GM21528 (cell line): ENCODE results near the gene KIF26B.
"Not testable (repeated sequence)": the region's sequence is repeated elsewhere in the genome, so short reads cannot be mapped to it uniquely, and the experiment has no call there.

Experiments used
- ATAC-seq: cut with Tn5 transposase; IDR thresholded peaks from one replicate; pipeline ENCODE4 v1.9.1; 2021; ENCODE audit warnings: mild to moderate bottlenecking, moderate library complexity; ENCODE audit not compliant: unreplicated experiment, low FRiP score

KIF26B gene

DNA sequence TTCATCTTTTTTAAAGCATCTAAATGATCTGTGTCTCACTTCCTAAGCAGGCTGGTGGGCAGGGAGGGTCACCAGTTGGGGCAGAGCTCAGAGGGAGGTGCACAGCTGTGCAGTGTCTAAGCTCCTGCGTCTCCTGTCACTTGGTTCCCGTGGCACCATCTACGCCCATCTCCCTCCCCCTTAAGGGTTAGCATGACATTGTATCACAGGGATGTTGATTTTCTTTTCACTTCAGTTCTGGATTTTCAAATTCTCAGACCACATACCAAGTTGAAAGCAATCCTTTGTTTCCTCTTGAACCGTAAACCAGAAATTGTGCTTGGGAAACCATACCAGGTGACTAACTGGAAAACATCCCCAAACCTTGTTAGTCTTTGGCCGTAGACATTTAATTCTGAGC is 187.0 kb downstream of the KIF26B start:
- no peak for ATAC-seq

DNA sequence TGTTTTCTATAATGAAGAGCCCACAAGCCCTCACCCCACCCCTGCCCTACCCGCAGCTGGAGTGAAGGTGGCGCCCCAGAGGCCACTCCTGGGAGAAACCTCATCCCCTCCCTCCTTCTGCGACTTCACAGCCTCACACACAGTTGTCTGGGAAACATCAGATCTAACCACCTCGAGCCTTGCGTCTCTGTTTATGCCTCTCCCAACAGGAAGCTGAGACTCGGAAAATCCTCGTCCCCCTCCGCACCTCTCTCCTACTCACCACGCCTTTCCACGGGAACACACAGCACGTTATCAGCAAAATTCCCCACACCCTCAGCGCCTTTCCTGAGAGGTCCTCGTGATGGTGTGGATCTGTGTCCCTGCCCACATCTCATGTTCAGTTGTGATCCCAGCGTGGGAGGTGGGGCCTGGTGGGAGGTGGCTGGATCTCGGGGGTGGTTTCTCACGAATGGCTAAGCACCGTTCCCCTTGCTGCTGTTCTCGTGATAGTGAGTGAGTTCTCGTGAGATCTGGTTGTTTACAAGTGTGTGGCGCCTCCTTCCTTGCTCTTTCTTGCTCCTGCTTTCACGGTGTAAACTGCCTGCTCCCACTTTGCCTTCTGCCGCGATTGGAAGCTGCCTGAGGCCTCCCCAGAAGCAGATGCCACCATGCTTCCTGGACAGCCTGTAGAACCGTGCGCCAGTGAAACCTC is 190.6 kb downstream of the KIF26B start:
- no peak for ATAC-seq

DNA sequence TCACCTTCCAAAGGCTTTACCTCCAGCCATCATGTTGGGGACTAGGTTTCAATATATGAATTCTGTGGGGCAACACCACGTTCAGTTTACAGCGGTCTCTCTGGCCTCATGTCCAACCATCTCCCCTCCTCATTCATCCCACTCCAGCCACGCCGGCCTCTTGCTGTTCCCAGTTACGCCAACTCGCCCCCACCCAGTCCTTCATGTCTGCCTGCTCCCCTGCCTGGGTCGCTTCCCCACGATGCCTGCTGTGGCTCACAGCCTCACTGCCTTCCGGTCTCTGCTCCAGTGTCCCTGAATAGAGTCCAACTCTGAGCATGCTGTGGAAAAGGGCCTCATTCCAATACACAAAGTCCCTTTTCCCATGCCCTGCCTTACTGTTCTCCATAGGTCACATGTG is 193.8 kb downstream of the KIF26B start:
- no peak for ATAC-seq

DNA sequence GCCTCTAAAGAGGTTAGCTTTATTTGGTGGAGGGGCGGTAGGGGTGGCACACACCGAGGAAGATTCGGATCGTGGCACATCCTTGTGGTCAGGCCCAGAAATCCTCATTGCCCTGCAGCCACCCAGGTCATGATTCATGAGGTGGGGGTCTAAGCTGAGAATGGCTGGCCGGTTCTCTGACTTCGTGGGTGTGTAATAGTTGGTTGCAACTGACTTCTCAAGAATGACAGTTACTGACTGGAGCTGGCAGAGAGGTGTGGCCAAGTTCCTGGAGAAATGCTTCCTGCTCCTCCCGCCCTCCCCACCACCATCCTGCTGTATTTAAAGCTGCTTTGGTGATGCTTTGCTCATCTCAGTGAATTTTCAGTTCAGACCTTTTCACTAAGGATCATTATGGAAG is 198.6 kb downstream of the KIF26B start:
- ATAC-seq, result no peak

DNA sequence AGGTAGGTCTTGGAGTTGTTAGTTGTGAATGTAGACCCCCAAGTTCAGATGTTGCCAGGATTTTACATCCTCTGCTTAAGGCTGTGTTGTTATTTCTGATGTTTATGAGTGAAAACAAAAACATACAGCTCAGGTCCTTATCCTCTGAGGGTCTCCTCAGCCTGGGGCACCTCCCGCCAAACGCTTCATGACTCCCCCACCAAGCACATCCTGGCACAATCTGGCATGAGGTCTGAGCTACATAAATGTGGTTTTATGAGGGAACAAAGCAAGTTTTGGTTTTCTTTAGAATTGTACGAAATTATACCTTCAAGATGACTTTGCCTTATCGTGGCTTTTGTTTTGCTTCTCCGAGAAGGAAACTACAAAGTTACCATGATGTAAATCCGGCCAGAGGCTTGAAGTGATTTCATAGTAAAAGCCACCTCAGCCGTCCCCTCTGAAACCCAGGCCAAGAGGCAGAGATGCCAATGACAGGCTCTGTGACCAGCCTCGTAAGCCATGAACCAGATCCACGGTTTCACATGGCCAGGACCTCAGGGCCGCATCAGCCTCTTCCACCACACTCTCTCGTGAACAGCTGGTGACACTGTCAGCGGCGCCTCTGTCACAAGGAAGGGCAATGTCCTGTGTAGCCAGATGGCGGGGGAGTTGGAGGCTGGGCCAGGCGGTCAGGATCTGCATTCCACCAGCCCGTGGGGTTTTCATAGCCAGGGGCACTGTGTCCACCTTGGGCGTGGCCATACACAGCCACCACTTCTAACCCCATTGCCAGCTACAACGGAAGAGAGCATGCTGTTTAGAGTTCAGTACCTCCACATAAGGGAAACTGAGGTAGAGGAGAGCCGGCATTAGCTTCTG is 199.4 kb downstream of the KIF26B start:
- no peak for ATAC-seq

DNA sequence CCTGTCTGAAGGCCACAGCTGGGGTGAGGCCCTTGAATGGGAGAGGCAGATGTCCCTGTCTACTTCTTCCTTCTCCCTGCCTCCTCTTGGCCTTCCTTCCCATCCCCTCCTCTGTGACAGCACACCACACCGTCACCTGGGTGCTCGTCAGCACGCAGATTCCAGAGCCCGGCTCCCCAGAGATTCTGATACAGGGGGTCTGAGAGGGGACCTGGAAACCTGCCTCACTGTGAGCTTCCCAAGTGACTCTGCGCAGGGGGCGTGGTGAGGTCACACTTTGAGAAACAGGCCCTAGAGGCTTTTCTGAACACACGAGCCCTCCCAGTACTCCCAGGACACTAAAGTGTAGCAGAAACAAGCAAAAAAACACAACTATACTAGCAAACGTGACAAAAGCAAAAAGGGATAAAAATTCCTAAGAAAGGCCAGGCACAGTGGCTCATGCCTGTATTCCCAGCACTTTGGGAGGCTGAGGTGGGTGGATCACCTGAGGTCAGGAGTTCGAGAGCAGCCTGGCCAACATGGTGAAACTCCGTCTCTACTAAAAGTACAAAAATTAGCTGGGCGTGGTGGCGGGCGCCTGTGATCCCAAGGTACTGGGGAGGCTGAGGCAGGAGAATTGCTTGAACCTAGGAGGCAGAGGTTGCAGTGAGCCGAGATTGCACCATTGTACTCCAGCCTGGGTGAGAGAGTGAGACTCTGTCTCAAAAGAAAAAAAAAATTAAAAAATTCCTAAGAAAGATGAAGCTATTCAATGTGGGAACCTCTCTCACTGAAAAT is 201.3 kb downstream of the KIF26B start:
- not testable (repeated sequence) for ATAC-seq

DNA sequence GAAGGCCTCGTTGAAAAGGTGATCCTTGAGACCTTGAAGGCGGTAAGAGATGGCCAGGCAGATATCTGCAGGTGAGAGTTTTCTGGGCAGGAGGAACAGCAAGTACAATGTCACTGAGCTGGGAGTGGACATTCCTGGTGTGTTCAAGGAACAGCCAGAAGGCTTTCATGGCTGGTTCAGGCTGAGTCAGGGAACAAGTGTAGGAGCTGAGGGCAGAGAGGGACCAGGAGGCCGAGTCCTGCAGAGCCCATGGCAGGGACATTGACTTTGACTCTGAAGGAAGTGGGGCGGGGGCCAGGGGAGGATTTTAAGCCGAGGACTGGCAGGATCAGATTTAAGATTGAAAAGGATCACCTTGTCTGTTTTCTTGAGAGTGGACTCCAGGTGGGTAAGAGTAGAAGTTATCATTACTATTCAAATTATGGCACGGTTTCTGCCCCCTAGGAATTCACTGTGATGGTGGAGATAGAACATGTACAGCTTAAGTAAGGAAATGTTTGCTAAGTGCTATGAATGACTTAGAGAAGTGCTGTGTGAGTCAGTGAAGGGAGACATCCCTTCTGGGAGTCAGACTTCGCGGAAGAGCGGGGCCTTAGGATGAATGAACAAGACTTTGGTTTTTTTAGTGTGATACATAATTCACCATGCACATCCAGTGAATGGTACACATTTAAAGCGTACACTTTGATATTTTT is 202.3 kb downstream of the KIF26B start:
- no peak for ATAC-seq

DNA sequence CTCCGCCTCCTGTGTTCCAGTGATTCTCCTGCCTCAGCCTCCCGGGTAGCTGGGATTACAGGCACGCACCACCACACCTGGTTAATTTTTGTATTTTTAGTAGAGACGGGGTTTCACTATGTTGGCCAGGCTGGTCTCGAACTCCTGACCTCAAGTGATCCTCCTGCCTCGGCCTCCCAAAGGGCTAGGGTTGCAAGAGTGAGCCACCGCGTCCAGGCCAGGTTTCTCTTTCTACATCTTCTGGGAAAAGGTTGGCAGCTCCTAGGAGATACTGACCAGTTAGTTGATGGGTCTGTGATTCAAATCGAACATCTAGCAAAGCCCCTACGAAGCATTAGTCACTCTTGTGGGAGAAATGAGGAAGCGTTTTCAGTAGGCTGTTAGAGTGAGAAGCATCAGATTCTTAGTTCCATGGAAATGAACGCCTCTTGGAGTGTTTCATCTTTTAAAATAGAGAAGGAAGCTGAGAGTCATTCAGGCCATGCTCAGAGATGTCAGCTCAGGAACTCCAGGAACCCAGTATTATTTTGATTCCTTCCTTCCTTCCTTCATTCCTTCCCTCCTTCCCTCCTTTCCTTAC is 204.4 kb downstream of the KIF26B start:
- ATAC-seq, result not testable (repeated sequence)

DNA sequence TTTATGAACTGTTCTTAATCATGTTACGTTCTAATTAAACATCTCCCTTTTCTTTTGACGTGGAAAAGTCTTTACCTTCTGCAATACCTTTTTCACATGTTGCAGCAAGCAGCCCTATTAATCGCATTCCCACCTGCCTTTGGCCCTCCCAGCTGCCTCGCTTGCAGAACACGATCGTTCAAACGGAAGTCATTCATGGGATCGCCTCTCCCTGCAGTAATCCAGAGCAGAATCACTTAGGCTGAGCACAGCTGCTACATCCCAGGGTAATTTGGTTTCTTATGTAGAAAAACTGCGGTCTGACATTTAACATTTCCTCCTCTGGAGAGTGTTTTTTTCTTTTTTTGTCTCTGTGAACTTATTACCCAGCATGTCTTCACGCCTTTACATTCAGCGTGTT is 206.3 kb downstream of the KIF26B start:
- no peak for ATAC-seq

DNA sequence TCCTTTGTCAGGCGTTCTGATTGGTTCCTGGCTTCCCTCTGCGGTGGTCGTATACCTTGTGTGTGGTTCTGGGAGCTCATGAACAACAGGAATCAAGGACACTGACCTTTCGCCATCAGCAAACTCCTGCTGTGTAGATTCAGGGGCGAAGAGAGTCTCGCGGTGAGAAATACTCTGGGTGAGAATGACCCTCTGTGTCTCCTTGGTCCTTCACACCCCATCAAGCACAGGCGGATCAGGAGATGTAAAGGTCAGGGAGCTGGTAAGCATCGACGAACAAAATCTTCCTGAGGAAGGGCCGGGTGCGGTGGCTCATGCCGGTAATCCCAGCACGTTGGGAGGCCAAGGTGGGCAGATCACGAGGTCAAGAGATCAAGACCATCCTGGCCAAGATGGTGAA is 207.2 kb downstream of the KIF26B start:
- ATAC-seq, result no peak

DNA sequence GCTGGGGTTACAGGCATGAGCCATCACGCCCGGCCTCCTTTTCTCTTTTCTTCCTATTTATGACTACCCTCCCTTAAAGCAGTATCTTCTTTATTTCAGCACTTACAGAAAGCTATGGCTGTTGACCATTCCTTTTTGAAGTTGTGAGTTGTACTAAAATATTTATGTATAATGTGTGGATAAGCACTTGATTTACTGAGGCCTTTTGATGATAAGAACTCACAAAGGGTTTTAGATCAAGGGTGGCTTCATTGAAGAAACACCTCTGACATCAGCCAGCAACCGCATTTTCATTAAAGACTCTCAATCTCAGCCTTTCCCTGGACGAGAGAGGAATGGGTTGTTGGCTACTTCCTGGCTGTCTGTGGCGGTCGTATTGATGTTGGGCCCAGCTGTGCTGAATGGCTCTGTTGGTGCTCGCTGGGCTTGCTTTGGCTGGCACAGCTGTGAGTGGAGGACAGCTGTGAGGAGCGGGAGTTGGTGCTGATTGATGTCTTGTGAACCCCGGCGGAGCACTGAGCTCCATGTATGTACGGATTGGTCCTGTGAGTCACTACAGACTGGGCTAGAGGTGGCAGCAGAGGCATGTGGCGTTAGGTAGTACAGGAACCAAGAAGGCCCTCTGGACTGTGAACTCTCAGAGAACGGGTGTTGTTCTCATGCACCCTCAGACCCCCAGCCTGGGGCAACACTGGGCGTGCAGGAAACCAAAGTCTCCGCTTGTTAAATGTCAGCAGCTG is 208.8 kb downstream of the KIF26B start:
- ATAC-seq, result no peak

DNA sequence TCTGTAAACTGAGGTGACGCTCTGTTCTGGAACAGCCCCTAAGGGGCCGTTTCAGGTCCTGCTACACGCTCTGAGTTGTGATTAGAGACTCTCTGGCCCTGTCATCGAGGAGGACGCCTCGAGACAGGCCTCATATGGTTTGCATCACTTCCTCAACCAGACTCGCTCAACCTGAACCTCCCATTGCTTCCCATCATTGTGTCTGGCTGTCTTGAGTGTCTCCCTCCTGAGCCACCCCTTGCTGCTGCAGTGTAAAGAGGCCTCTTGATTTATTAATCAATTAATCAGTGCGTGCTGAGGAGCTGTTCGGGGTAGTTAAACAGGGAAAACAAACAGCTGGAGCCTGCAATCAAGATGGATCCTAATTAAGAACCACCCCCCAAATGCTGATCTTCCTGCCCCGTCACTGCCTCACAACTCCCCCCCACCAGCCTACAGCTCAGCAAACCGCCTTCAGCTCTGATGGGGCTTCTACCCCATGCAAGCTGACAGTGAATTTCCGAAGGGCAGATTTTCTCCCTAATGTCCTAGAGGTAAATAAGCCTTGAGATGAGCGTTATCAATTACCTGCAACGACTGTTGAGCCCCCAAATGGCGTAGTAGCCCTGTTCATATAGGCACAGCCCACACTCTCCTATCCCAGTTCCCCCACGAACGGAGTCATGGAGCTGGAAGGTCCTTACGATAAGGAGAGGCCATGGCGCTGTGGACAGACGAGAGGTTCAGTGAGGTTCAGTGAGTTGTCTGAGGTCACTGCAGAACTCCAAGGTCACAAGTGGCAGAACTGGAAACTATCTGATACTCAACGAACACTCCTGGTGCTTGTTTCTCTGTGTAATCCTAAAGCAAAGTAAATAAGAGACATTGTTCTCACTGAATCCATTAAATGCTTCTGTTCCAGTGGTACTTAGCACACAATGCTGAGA is 210.6 kb downstream of the KIF26B start:
- ATAC-seq, result no peak

DNA sequence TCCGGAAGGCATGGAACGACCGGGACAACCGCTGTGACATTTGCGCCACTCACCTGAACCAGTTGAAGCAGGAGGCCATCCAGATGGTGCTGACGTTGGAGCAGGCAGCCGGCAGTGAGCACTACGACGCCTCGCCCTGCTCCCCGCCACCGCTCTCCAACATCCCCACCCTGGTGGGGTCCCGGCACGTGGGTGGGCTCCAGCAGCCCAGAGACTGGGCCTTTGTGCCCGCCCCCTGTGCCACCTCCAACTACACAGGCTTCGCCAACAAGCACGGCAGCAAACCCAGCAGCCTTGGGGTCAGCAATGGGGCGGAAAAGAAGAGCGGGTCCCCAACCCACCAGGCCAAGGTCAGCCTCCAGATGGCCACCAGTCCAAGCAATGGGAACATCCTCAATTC is 212.1 kb downstream of the KIF26B start:
- no peak for ATAC-seq

DNA sequence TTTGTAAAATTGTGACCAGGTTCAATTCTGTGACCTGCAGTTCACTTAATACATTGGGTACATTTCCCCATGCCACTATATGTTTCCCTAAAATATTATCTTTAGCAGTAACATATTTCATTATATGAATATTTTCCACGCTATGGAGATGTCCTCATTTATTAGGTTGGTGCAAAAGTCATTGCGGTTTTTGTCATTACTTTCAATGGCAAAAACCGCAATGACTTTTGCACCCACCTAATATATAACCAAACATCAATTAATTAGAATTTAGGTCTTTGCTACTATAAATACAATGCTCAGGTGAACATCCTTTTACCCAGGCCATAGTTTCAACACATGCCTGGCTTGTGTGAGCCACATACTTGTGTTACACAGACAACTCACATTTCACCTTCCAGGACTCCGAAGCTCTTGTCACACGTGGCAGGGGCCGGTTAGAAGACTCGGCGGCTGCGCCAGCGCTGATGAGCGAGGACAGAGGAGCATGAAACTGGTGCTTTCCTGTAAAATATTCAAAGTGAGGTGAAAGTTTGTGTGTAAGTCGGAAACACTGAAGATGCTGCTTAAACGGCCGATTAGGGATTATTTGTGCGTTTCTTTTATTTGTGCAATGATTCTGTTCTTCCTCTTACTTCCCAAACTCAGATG is 215.5 kb downstream of the KIF26B start:
- no peak for ATAC-seq

DNA sequence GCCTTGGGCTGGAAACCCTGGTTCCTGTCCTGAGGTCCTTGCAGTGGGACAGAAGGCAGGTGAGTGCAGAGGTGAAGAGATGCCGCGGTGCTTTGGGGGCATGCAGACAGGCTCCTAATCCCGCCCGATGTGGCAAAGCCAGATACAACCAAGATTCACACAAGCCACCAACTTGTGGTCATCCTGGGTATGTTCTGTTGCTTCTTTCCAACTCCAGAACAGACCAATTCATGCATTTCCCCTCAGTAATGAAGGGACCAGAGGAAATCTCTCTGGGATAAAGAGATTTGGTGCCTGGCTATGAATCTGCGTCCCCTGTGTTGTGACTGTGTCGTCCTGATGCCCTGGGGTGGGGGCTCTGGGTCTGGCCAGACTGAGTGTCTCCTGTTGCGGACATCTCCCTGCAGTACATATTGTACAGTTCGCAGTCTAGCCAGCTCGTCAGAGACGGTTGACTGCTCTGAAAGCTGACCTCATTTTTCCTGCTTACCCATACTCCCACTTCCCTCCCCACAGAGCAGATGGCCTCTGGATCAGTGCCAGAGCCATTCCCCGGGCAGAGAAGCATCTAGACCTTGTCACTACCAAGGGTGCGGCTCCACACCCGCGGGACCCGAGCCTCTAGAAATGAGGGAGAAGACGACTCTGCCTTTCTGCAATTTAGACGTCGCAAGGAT is 216.3 kb downstream of the KIF26B start:
- ATAC-seq, result no peak

DNA sequence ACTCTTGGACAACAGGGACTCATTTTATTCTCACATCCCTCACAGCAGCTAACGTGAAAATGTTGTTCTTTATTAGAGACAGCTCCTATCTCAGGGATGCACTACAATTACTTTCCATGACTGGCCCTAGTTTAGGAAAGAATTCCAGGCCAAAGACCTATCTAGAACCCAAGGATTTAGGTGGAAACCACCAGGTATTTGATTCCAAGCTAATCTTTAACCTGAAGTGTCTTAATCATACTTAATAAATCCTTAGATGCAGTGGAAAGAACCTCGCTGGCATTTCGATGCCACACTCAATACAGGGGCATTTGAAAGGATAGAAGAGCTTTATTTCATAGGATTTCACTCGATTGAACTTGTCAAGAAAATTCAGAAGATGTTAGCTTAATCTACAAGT is 218.3 kb downstream of the KIF26B start:
- ATAC-seq, result no peak

DNA sequence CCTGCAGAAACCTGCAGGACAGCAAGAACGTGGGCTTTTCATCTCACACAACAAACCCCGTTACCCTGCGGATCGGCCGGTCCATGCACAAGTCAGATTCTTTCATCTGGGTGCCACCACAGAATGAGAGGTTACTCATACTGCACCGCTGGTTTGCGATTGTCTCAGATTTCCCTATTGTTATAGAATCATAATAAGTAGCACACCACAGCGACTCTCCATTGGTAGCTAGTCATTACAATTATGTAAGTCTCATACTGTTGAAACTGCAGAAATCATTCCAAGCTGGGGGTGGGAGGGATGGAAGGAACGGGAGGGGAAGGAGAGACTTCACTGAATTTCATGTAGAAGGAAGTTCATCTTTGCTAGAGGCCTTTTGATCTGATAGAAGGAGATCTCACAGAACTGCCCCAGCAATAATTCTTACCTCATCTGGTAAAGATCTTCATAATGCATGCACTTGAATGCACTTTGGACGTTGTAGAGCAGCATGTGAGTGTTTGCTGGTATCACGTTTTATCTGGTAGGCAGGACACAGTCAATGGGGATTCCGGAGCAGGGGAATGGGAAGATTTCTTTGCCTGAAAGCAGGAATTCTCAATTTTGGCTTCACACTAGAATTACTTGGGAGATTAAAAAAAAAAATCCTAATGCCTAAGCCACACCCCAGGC is 221.1 kb downstream of the KIF26B start:
- ATAC-seq, result no peak
